GM12878 (cell line): Measurements from ENCODE around the gene ARHGAP26. TPM values are rescaled to one million over a fixed set of nuclear protein-coding genes. Genes with fewer than 3 reads are reported as not detected.

Source experiments
- CBX5 ChIP-seq: sonication (generic); IDR thresholded peaks from 2 replicates; pipeline ENCODE4 v1.6.1; 2016; ENCODE audit warnings: low read depth, moderate library complexity, mild to moderate bottlenecking, inconsistent platforms
- ELK1 ChIP-seq: IDR thresholded peaks from 2 replicates; pipeline ENCODE4 v1.6.1; 2012; ENCODE audit warnings: low read depth, low read length, improper control_type of control experiment
- GABPA ChIP-seq: IDR thresholded peaks from 2 replicates; pipeline ENCODE4 v1.6.1; 2014; ENCODE audit warnings: antibody characterized with exemption, low read depth, mild to moderate bottlenecking, inconsistent platforms
- HCFC1 ChIP-seq: fragments of 150-350 bp; IDR thresholded peaks from 2 replicates; pipeline ENCODE4 v1.6.1; 2014; ENCODE audit warnings: low read length
- IRF5 ChIP-seq: fragments of 450-650 bp; IDR thresholded peaks from 2 replicates; pipeline ENCODE4 v1.6.1; 2017; ENCODE audit warnings: borderline replicate concordance
- KAT2A ChIP-seq: conservative IDR thresholded peaks from 2 replicates; pipeline ENCODE4 v1.6.1; 2011; ENCODE audit warnings: low read depth, low read length; ENCODE audit not compliant: control insufficient read depth
- MYB ChIP-seq: fragments of 150-350 bp; IDR thresholded peaks from 2 replicates; pipeline ENCODE4 v1.6.1; 2014; ENCODE audit warnings: mild to moderate bottlenecking, low read depth, low read length, borderline replicate concordance
- RB1 ChIP-seq: fragments of 450-650 bp; formaldehyde crosslinking; IDR thresholded peaks from 2 replicates; pipeline ENCODE4 v1.6.1; 2017; ENCODE audit warnings: mild to moderate bottlenecking, borderline replicate concordance
- SIN3A ChIP-seq: IDR thresholded peaks from 2 replicates; pipeline ENCODE4 v1.6.1; 2012; ENCODE audit warnings: low read depth, low read length, improper control_type of control experiment
- SRF ChIP-seq, 2 experiments: IDR thresholded peaks; 2 replicates each; pipeline ENCODE4 v1.6.1; 2011; ENCODE audit warnings: low read depth in 2 of 2, low read length in 2 of 2, mild to moderate bottlenecking in 1 of 2, moderate library complexity in 1 of 2
- TBL1XR1 ChIP-seq: IDR thresholded peaks from 2 replicates; pipeline ENCODE4 v1.6.1; 2012; ENCODE audit warnings: low read depth, low read length, improper control_type of control experiment
- ZBTB40 ChIP-seq: fragments of 450-650 bp; IDR thresholded peaks from 2 replicates; pipeline ENCODE4 v1.6.1; 2016; ENCODE audit warnings: mild to moderate bottlenecking, moderate library complexity, borderline replicate concordance
- ZNF622 ChIP-seq: fragments of 450-650 bp; IDR thresholded peaks from 2 replicates; pipeline ENCODE4 v1.6.1; 2017; ENCODE audit warnings: mild to moderate bottlenecking, inconsistent platforms
- polyA plus RNA-seq, 11 experiments: library from polyadenylated mRNA; depleted of rRNA in 4 of 11; unstranded in 6 of 11; stranded (reverse) in 5 of 11; fragments of >200 nt; fragmentation: Nextera tagmentation in 4 of 11; fragmentation: Illumina TruSeq in 1 of 11; extraction: Ambion mirVana in 4 of 11; extraction: Trizol in 1 of 11; gene quantifications; 1 replicate in 1 of 11; 2 replicates in 10 of 11; pipeline versions ENCODE4 v1.2.1 to v1.2.3, GENCODE V29; 2011 to 2016; ENCODE audit warnings: inconsistent platforms in 2 of 11, missing spikeins in 2 of 11, low read depth in 1 of 11
- total RNA-seq, 4 experiments: library from RNA; depleted of rRNA in 3 of 4; stranded (reverse); fragments of >200 nt in 3 of 4; fragmentation: Illumina TruSeq in 1 of 4; extraction: Trizol in 1 of 4; gene quantifications; 2 replicates each; pipeline versions ENCODE4 v1.2.1 to v1.2.3, GENCODE V29; 2013 to 2021
- TF ChIP-seq, protein P1 (sequence below): IDR thresholded peaks from 2 replicates; pipeline ENCODE4 v1.6.1; 2011; ENCODE audit warnings: low read depth, low read length, improper control_type of control experiment, borderline replicate concordance

ARHGAP26 gene
- total and polyA plus RNA-seq, 10 of the 15 experiments (the other 5 are each of a cell fraction or from before 2014, with no cell fraction given), result 9.4 to 41.5 (median 19.3) TPM

- TF ChIP-seq KAT2A, result no peak
- TF ChIP-seq RB1, result no peak
- no peak for TF ChIP-seq MYB
- no peak for TF ChIP-seq IRF5
- no peak for TF ChIP-seq CBX5
- no peak for TF ChIP-seq HCFC1
- TF ChIP-seq SIN3A, result no peak
- TF ChIP-seq GABPA, result no peak
- TF ChIP-seq ELK1, result no peak
- TF ChIP-seq, protein P1, sequence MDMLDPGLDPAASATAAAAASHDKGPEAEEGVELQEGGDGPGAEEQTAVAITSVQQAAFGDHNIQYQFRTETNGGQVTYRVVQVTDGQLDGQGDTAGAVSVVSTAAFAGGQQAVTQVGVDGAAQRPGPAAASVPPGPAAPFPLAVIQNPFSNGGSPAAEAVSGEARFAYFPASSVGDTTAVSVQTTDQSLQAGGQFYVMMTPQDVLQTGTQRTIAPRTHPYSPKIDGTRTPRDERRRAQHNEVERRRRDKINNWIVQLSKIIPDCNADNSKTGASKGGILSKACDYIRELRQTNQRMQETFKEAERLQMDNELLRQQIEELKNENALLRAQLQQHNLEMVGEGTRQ, result no peak
- TF ChIP-seq SRF (IDR thresholded peaks at IDR 0.05; ENCODE audit: low read depth in 2 of 2, low read length in 2 of 2), result no peak
- TF ChIP-seq ZBTB40, result no peak
- no peak for TF ChIP-seq TBL1XR1
- no peak for TF ChIP-seq ZNF622
- TF ChIP-seq, all 136 proteins: peak for 0
These were observed 19.0 kb downstream of the ARHGAP26 start (continued) for GRCh38 chr5:142789206-142789605.
